Prostate gland (tissue), 2 donors: Measurements from ENCODE around the gene NFATC1. TPM values are rescaled to one million over a fixed set of nuclear protein-coding genes. Genes with fewer than 3 reads are reported as not detected.
"Not testable (repeated sequence)": the region's sequence is repeated elsewhere in the genome, so short reads cannot be mapped to it uniquely, and the experiment has no call there.

Source experiments
- DNase-seq: peaks from one replicate; pipeline ENCODE4 v3.0.0-alpha.2; 2019; ENCODE audit warnings: low spot score
- H3K27ac ChIP-seq, 2 donors: fragments of 200-600 bp; sonication (generic); 2 replicates each; pipeline ENCODE4 v1.5.1; 2017 to 2019
- H3K27me3 ChIP-seq: fragments of 200-600 bp; sonication (generic); replicated peaks from 2 replicates; pipeline ENCODE4 v1.5.1; 2019; ENCODE audit not compliant: insufficient read depth
- H3K36me3 ChIP-seq, 2 donors: fragments of 200-600 bp; sonication (generic); 1 replicate in 1 of 2; 2 replicates in 1 of 2; pipeline versions ENCODE4 v1.5.1 to v1.8.1; 2017 to 2019
- H3K4me1 ChIP-seq: fragments of 200-600 bp; sonication (generic); replicated peaks from 2 replicates; pipeline ENCODE4 v1.5.1; 2019
- H3K4me3 ChIP-seq, 2 donors: fragments of 200-600 bp; sonication (generic); 2 replicates each; pipeline ENCODE4 v1.5.1; 2017 to 2019
- H3K9me3 ChIP-seq: fragments of 200-600 bp; sonication (generic); 2 replicates; pipeline ENCODE4 v1.5.1; 2017
- CTCF ChIP-seq, 4 experiments: fragments of 200-600 bp in 2 of 4; fragments of 450-650 bp in 2 of 4; sonication (generic) in 2 of 4; IDR thresholded peaks; 1 replicate in 3 of 4; 2 replicates in 1 of 4; pipeline ENCODE4 v1.5.1; 2016 to 2019; ENCODE audit warnings: antibody characterized with exemption in 4 of 4, mild to moderate bottlenecking in 2 of 4, moderate library complexity in 2 of 4
- POLR2A ChIP-seq: fragments of 450-650 bp; IDR thresholded peaks from one replicate; pipeline ENCODE4 v1.6.1; 2016; ENCODE audit warnings: antibody characterized with exemption, mild to moderate bottlenecking
- POLR2AphosphoS5 ChIP-seq: sonication (generic); formaldehyde crosslinking; IDR thresholded peaks from one replicate; pipeline ENCODE4 v1.6.1; 2017; ENCODE audit warnings: antibody characterized with exemption
- WGBS: methylation state at CpG from one replicate; pipeline ENCODE4 v1.1.5; 2018; 5-methylcytosine and 5-hydroxymethylcytosine counted together
- intact Hi-C: fragments of 100-400 bp; cut with DNase I; formaldehyde crosslinking; loops from one replicate; pipeline ENCODE4 v1.14.2; 2022
- total RNA-seq, 2 donors: library from RNA; depleted of rRNA; stranded (reverse); fragments of >200 nt; gene quantifications; one replicate each; pipeline ENCODE4 v1.1.0, GENCODE V29; 2016

NFATC1 gene
- total RNA-seq, 2 donors from 2014 or later: 16.8 to 24.6 TPM

- 90% methylated on average over 17 of the region's 17 CpGs for WGBS
Observed at GRCh38 chr18:79373736-79374135, 22.0 kb upstream of the NFATC1 start.

GRCh38 chr18:79374408-79375171, 21.1 kb upstream of the NFATC1 start:
- WGBS: 87% methylated on average over 24 of the region's 32 CpGs
- intact Hi-C loops: no loop called here
- Histone ChIP-seq H3K9me3 (no peaks in the 10 kb centered on the region), H3K4me1 (no peaks in the 10 kb centered on the region), H3K27me3 (no peaks in the 10 kb centered on the region), H3K27ac (no peak overlapping the region), H3K36me3 (peaks cover 0 to 4% of the 10 kb centered on the region in 2 donors), H3K4me3 (no peak overlapping the region)
- TF ChIP-seq POLR2AphosphoS5: no peak
- no peak for TF ChIP-seq POLR2A
- TF ChIP-seq CTCF (IDR thresholded peaks at IDR 0.05): no peak
- DNase-seq: no peak

More at GRCh38 chr18:79373736-79374135, 22.0 kb upstream of the NFATC1 start:
- no peak for DNase-seq
- Histone ChIP-seq H3K36me3 (peaks cover 0 to 4% of the 10 kb centered on the region in 2 donors), H3K4me1 (no peaks in the 10 kb centered on the region), H3K27me3 (no peaks in the 10 kb centered on the region), H3K9me3 (no peaks in the 10 kb centered on the region), H3K4me3 (no peak overlapping the region), H3K27ac (no peak overlapping the region)
- no peak for TF ChIP-seq POLR2A
- TF ChIP-seq CTCF (IDR thresholded peaks at IDR 0.05): no peak
- no peak for TF ChIP-seq POLR2AphosphoS5
- intact Hi-C loops: no loop called here

DNA sequence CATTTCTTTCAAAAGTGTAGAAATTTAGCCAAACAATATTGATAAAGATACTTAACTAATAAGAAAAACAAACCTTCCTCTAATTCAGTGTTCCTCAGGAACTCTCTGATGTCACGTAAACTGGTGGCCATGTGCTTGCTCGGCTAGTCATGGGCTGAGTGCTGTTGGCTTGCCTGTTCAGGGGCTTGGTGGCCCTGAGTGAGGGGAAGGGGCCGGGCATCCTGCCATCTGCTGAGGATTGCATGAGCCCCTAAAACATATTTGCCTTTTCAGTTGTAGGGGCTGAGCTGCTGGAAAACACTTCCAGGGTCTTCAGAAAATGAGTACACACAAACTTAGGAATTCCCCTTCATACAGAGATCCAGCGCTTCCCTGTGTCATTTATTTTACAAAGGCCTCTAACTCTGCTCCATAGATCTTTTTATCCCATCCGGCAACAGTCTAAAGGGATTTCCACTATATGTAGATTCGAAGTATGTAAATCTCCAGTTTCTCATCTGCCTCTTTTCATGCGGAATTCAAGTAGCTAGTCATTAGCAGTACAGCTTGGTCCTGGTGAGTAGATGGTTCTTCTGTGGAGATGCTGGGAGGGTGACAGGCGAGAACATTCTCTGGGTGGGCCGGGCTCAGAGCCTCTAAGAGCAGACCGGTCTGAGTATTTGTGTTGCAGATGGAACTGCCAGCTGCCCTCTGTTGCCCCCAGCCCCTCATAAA, 20.1 kb upstream of the NFATC1 start:
- intact Hi-C loops: no loop called here
- Histone ChIP-seq H3K4me1 (no peaks in the 10 kb centered on the region), H3K4me3 (no peak overlapping the region), H3K27ac (no peak overlapping the region), H3K27me3 (no peaks in the 10 kb centered on the region), H3K9me3 (no peaks in the 10 kb centered on the region), H3K36me3 (peaks cover 0 to 3% of the 10 kb centered on the region in 2 donors)
- DNase-seq: no peak
- WGBS: 90% methylated on average over 10 of the region's 10 CpGs
- TF ChIP-seq CTCF (IDR thresholded peaks at IDR 0.05): no peak
- TF ChIP-seq POLR2A: no peak
- TF ChIP-seq POLR2AphosphoS5: no peak

- H3K4me1 ChIP-seq, H3K36me3 ChIP-seq, intact Hi-C loops, H3K27me3 ChIP-seq, H3K9me3 ChIP-seq, H3K27ac ChIP-seq, H3K4me3 ChIP-seq, DNase-seq: not testable (repeated sequence)
- 86% methylated on average over 12 of the region's 12 CpGs for WGBS
Observed at GRCh38 chr18:79376661-79377060, 19.1 kb upstream of the NFATC1 start.

GRCh38 chr18:79377187-79377891, 18.4 kb upstream of the NFATC1 start:
- Histone ChIP-seq H3K4me1 (no peaks in the 10 kb centered on the region), H3K27me3 (no peaks in the 10 kb centered on the region), H3K9me3 (no peaks in the 10 kb centered on the region), H3K27ac (no peak overlapping the region), H3K36me3 (no peaks in the 10 kb centered on the region), H3K4me3 (no peak overlapping the region)
- WGBS: 93% methylated on average over 18 of the region's 19 CpGs
- TF ChIP-seq POLR2A: no peak
- TF ChIP-seq POLR2AphosphoS5: no peak
- no peak for TF ChIP-seq CTCF (IDR thresholded peaks at IDR 0.05)
- intact Hi-C loops: no loop called here
- no peak for DNase-seq
